DMS114 treated with DMSO at 0.1 percent for 48 hours (cell line): ENCODE measurements around the gene ATPAF1.
"Not testable (repeated sequence)": the region's sequence is repeated elsewhere in the genome, so short reads cannot be mapped to it uniquely, and the experiment has no call there.

Experiments
- DNase-seq: peaks from one replicate; lab custom pipeline; 2025; ENCODE audit not compliant: unreplicated experiment; lab: John Stamatoyannopoulos, UW

ATPAF1 gene

GRCh38 chr1:46651152-46651551 lies 17.0 kb downstream of the ATPAF1 start:
- DNase-seq, result not testable (repeated sequence)

DNA sequence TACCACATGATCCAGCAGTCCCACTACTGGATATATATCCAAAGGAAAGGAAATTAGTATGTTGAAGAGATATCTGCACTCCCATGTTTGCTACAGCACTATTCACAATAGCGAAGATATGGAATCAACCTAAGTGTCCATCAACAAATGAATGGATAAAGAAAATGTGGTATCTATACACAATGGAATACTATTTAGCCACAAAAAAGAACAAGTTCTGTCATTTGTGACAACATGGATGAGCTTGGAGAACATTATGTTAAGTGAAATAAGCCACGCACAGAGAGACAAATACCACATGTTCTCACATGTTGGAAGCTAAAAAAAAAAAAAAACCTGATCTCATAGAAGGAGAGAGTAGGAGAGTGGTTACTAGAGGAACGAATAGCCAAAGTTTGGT lies 17.7 kb downstream of the ATPAF1 start:
- DNase-seq, result no peak

- no peak for DNase-seq
Observed at GRCh38 chr1:46649764-46650163, 18.4 kb downstream of the ATPAF1 start.

- DNase-seq, result no peak
Observed at GRCh38 chr1:46647611-46648010, 20.6 kb downstream of the ATPAF1 start.

- DNase-seq, result no peak
Observed at GRCh38 chr1:46646844-46647243, 21.3 kb downstream of the ATPAF1 start.

- DNase-seq, result no peak
Observed at GRCh38 chr1:46646331-46646730, 21.8 kb downstream of the ATPAF1 start.

DNA sequence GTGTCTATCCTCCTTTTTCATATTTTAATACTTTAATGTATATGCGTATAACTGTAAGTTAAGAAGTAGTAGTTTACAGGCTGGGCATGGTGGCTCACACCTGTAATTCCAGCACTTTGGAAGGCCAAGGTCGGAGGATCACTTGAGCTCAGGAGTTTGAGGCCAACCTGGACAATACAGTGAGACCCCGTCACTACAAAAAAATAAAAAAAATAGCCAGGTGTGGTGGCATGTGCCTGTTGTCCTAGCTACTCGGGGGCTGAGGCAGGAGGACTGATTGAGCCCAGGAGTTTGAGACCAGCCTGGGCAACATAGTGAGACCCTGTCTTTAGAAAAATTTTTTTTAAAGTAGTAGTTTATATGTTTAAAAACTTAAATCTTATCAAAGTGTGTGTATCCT lies 22.3 kb downstream of the ATPAF1 start:
- DNase-seq, result no peak

DNA sequence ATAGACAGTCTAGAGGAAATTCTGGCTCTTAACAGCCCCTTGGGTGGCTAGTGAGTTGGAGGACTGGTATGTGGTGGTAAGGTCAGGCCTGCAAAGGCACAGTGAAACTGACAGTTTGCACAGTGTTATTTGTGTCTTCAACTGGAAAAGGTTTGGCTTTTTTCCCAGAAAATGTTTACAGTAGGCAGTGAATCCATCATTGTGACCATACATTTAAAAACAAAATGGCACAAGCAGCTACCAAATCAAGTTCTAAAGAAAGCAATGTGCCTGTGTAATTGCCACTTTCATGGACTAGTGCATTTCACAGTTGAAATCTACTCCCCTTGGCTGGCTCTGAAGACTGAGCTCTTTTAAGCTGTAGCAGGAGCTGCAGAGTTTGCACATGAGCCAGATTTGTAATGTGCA lies 24.8 kb downstream of the ATPAF1 start:
- no peak for DNase-seq

GRCh38 chr1:46642115-46642680 lies 26.0 kb downstream of the ATPAF1 start:
- DNase-seq, result no peak

GRCh38 chr1:46639547-46639946 lies 28.6 kb downstream of the ATPAF1 start:
- DNase-seq, result no peak

DNA sequence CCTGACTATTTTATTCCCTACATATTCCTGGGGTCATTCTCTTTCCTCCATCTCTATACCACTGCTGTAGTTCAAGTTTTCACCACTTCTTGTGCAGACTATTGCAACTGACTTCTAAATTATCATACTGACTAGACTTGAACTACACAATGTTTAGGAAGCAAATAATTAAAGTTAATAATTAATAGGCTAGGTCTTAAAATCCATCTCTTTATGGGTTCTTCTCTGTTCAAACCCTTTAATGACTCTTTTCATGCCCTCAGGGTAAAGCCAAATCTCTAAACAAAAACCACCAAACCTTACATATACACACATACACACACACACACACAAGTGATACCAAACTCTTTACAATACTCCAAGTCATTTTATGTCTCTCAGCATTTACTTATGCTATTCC lies 29.2 kb downstream of the ATPAF1 start:
- no peak for DNase-seq

- no peak for DNase-seq
Observed at GRCh38 chr1:46637444-46638083, 30.6 kb downstream of the ATPAF1 start.

- DNase-seq, result no peak
Observed at GRCh38 chr1:46635205-46635604, 33.0 kb downstream of the ATPAF1 start.

DNA sequence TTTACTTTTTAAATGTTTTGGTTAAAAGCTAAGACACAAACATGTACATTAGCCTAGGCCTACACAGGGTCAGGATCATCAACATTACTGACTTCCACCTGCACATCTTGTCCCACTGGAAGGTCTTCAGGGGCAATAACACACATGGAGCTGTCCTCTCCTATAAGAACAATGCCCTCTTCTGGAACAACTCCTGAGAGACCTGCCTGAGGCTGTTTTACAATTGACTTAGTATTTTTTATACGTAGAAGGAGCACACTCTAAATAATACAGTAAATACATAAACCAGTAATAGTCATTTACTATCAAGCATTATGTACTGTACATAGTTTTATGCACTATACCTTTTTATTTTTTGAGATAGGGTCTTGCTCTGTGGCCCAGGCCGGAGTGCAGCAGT lies 37.4 kb downstream of the ATPAF1 start:
- DNase-seq, result no peak

DNA sequence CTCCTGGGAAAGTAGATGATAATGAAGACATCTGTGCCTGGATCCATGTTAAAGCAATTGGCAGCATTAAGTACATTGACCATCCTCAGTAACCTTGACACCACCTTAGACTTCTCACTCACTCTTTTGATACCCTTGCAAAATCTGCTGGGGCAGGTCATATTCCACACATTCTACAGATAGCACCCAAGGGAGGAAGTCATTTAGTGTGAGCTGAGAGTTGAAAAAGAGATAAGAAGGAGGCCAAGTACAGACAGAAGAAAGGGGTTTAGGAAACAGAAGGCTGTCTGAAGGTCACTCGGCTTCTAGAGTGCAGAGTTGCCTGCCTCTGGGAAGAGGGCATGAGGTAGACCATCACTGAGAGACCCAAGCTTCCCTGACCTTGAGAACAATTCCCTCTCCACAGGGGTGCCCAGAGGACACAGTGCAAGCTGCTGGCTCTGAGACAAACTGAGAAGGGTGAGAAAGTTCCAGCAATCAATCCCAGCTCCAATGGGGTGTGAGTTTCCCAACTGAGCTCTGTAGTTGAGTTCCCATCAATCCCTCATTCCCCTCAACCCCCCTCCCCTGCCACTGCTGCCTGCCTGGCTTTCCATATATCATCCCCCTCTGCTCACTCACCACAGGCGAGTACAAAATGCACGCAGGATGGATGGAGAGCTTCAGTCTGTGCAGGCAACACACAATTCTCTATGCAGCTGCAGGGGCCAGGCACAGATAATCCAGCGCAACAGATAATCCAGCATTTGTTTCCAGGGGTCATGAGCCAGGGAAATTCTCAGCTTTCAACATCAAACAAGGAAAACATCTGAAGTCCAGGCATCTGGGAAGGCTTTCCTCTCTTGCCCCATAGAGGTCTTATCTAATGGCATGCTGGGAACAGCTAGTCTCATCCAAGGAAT lies 44.2 kb downstream of the ATPAF1 start:
- DNase-seq, result no peak

GRCh38 chr1:46622344-46622743 lies 45.8 kb downstream of the ATPAF1 start:
- no peak for DNase-seq

DNA sequence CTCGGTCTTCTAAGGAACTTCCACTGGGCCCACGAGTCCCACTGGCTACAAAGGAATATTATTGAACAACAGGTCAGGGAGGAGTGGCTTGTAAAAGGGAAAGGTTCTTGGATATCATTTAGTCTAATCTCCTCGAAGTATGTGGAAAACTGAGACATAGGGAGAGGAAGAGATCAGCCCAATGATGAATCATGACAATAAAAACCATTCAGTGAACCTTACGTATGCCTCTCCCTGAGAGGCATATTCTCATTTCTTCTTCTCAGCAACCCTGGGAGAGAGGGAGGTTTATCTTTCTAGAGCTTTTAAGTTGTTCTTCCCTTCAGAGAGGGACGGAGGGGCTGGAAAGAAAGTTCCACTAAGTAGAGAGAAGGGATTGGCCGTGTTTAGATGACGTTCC lies 46.2 kb downstream of the ATPAF1 start:
- no peak for DNase-seq

DNA sequence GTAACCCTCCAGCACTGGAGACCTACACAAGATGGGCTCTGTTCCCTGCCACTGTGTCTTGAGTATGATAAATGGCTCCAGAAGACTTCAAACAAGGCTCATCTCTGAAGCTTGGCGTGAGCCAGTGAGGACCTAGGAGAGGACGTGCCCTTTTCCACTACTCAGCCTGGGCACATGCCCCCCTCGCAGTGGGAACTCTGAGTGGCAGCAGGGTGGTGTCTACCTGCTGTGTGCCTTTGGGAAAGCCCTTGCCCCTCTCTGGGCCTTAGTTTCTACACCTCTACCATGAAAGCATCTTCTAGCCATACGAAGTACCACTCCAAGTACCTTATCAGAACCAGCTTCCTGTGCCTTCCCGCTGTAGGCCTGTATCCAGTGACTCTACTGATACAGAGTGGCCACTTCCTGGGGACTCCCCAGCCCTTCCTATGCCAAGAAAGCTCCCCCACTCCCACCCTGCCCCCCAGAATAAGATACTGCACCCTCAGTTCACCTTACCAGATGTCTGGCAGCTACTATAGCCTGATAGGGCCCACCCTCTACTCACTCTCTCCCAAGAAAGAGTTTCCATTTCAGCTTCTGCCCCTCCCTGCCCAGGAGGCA lies 48.4 kb downstream of the ATPAF1 start:
- DNase-seq, result no peak

DNA sequence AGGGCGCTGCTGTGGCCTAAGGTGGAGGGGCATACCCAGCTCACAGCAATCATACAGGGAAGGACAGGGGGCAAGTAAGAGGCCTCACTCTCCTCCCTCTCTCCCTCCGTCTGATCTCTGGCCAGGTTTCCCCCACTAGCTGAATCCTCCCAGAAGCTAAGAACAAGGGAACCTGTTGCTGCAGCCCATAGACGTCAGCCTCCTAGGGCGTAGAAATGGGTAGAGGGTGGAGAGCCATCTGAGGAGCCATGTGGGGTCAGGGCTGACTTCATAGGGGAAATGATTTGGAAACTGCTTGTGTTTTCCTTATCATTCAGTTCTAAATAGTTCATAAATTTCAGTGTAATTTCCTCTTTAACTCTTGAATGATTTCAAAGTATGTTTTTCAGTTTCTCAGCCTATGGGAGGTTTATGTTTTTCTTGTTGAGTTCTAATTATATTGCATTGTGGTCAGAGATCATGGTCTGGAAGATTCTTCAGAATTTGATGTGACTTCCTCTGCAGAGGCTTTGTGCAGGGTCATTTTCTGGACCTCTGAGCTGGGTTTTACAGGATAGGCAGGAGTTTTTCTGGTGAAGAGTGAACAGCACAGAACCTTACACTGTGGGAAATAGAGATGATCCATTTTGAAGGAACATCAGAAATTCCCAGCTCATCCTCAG lies 49.3 kb downstream of the ATPAF1 start:
- no peak for DNase-seq

- no peak for DNase-seq
Observed at GRCh38 chr1:46617833-46618232, 50.3 kb downstream of the ATPAF1 start.

GRCh38 chr1:46617108-46617800 lies 50.9 kb downstream of the ATPAF1 start:
- DNase-seq, result no peak
